Gastrocnemius medialis (tissue), 4 donors: ENCODE results near the gene PPOX. TPM values are rescaled to one million over a fixed set of nuclear protein-coding genes. Genes with fewer than 3 reads are reported as not detected.
A peak's percentile ranks its signal among the peaks of the same experiment; 100 is the strongest.

Experiments
- ATAC-seq, 2 donors: fragments of 150-250 bp; one replicate each; pipeline ENCODE4 v1.9.1; 2016
- DNase-seq, 2 donors: peaks; one replicate each; pipeline ENCODE4 v3.0.0-alpha.2; 2019
- H3K27ac ChIP-seq, 4 donors: fragments of 200-600 bp; sonication (generic); 1 replicate in 1 of 4; 2 replicates in 3 of 4; pipeline ENCODE4 v1.5.1; 2016 to 2018; ENCODE audit warnings: mild to moderate bottlenecking in 2 of 4, moderate library complexity in 1 of 4
- H3K27me3 ChIP-seq, 3 donors: fragments of 200-600 bp; sonication (generic) in 2 of 3; 1 replicate in 1 of 3; 2 replicates in 2 of 3; pipeline versions ENCODE4 v1.5.1 to v1.6.0; 2016 to 2019; ENCODE audit warnings: mild to moderate bottlenecking in 1 of 3, moderate library complexity in 1 of 3
- H3K36me3 ChIP-seq, 2 donors: fragments of 200-600 bp; sonication (generic) in 1 of 2; one replicate each; pipeline ENCODE4 v1.5.1; 2017 to 2018
- H3K4me1 ChIP-seq, 2 donors: fragments of 200-600 bp; sonication (generic) in 1 of 2; one replicate each; pipeline ENCODE4 v1.5.1; 2016 to 2017; ENCODE audit warnings: mild to moderate bottlenecking in 2 of 2
- H3K4me3 ChIP-seq, 4 donors: fragments of 200-600 bp; sonication (generic) in 3 of 4; 1 replicate in 1 of 4; 2 replicates in 3 of 4; pipeline ENCODE4 v1.5.1; 2016 to 2019; ENCODE audit warnings: mild to moderate bottlenecking in 2 of 4
- H3K9me3 ChIP-seq, 3 donors: fragments of 200-600 bp; sonication (generic) in 2 of 3; 1 replicate in 1 of 3; 2 replicates in 2 of 3; pipeline ENCODE4 v1.5.1; 2016 to 2019
- POLR2A ChIP-seq, 2 donors: fragments of 450-650 bp; IDR thresholded peaks; one replicate each; pipeline ENCODE4 v1.6.1; 2017; ENCODE audit warnings: antibody characterized with exemption in 2 of 2, mild to moderate bottlenecking in 2 of 2, moderate library complexity in 2 of 2
- in situ Hi-C, 4 donors: fragments of 200-750 bp; cut with MboI; loops; one replicate each; pipeline versions ENCODE4 v1.15.0 to v1.8.0; 2017; ENCODE audit warnings: low sequenced_read_pairs in 4 of 4
- intact Hi-C: fragments of 100-400 bp; cut with DNase I; formaldehyde crosslinking; loops from one replicate; pipeline ENCODE4 v1.15.1; 2023; ENCODE audit warnings: low total_unique reads
- total RNA-seq, 4 donors: library from RNA; depleted of rRNA; stranded (reverse); fragments of >200 nt; gene quantifications; one replicate each; pipeline versions ENCODE4 v1.1.0 to v1.2.3, GENCODE V29; 2016
- TF ChIP-seq, protein P1 (sequence below), 5 experiments: fragments of 450-650 bp in 3 of 5; fragments of 200-600 bp in 2 of 5; sonication (generic) in 2 of 5; IDR thresholded peaks in 4 of 5; conservative IDR thresholded peaks in 1 of 5; 1 replicate in 4 of 5; 2 replicates in 1 of 5; pipeline ENCODE4 v1.5.1; 2016 to 2019; ENCODE audit warnings: antibody characterized with exemption in 5 of 5, mild to moderate bottlenecking in 3 of 5, moderate library complexity in 3 of 5

PPOX gene
- total RNA-seq = 10 to 100 TPM in 2 of 4 donors, 1 to 10 TPM in 2; 4.0 to 14.7 (median 7.3) TPM

DNA sequence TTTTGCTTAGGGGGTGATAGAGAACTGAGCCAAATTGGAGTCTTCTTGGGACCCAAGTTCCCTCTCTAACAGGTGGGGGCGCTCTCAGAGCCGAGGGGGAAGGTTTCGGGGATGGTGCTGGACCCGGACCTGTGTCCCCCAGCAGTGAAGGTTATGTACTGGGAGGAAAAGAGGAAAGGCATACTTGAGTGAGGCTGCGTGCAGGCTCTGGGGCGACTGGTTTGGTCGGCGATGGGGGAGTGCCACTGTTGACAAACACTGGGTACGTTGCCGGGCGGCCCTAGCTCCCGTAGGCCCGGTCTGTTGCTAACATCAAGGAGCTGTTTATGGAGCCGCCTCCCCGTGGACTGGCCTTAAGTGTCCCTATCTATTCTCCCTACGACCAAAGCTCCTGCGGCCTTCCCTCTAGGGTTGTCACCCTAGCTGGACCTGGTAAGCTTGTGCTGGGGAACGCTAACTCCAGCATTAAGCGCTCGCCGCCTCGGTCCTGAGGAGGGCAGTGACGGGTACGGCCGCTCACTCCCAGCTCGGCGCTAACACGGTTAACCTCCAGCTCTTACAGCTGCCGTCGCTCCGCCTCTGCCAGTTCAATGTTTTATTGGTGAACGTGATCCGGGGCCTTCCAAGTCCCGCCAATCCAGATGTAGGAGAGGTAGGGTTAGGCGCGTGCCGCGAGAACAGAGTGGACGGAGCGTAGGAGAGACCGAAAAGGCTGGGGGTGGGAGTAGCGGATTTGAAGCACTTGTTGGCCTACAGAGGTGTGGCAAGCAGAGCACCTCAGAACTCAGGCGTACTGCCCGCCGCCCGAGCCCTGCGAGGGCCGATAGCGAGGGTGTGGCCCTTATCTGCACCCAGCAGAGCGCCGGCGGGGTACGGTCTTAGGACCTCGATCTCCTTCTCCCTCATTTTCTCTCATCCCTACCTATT is at the start of gene PPOX:
Gene PPOX (plus strand): TSS at position 685 of the 927 bp plus-strand sequence. CDS start 422 bp downstream, outside the sequence.
- TF ChIP-seq POLR2A (IDR thresholded peaks at IDR 0.05) = peak; percentile 73 to 92
- TF ChIP-seq, protein P1, sequence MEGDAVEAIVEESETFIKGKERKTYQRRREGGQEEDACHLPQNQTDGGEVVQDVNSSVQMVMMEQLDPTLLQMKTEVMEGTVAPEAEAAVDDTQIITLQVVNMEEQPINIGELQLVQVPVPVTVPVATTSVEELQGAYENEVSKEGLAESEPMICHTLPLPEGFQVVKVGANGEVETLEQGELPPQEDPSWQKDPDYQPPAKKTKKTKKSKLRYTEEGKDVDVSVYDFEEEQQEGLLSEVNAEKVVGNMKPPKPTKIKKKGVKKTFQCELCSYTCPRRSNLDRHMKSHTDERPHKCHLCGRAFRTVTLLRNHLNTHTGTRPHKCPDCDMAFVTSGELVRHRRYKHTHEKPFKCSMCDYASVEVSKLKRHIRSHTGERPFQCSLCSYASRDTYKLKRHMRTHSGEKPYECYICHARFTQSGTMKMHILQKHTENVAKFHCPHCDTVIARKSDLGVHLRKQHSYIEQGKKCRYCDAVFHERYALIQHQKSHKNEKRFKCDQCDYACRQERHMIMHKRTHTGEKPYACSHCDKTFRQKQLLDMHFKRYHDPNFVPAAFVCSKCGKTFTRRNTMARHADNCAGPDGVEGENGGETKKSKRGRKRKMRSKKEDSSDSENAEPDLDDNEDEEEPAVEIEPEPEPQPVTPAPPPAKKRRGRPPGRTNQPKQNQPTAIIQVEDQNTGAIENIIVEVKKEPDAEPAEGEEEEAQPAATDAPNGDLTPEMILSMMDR (IDR thresholded peaks at IDR 0.05 in 4 of 5, conservative IDR thresholded peaks at IDR 0.05 in 1 of 5) = peak; percentile 20 to 57 (median 44)
- Histone ChIP-seq H3K27ac (peak within 1 kb of the TSS; percentile 85 to 94 (median 88)), H3K9me3 (no peaks in the 10 kb centered on the region), H3K27me3 (no peaks in the 10 kb centered on the region), H3K4me3 (peak within 1 kb of the TSS; percentile 77 to 90 (median 82)), H3K36me3 (peaks cover 5 to 61% of the 10 kb centered on the region in 2 donors), H3K4me1 (peaks cover 22 to 26% of the 10 kb centered on the region in 2 donors)
- DNase-seq (peak; percentile 98), ATAC-seq (peak; percentile 97 to 99)
- in situ Hi-C loops (no loop called here), intact Hi-C loops (loop anchor here (1.0 kb wide), 1 partner anchor 11 kb away; the partner anchor contains the start of gene B4GALT3)

DNA sequence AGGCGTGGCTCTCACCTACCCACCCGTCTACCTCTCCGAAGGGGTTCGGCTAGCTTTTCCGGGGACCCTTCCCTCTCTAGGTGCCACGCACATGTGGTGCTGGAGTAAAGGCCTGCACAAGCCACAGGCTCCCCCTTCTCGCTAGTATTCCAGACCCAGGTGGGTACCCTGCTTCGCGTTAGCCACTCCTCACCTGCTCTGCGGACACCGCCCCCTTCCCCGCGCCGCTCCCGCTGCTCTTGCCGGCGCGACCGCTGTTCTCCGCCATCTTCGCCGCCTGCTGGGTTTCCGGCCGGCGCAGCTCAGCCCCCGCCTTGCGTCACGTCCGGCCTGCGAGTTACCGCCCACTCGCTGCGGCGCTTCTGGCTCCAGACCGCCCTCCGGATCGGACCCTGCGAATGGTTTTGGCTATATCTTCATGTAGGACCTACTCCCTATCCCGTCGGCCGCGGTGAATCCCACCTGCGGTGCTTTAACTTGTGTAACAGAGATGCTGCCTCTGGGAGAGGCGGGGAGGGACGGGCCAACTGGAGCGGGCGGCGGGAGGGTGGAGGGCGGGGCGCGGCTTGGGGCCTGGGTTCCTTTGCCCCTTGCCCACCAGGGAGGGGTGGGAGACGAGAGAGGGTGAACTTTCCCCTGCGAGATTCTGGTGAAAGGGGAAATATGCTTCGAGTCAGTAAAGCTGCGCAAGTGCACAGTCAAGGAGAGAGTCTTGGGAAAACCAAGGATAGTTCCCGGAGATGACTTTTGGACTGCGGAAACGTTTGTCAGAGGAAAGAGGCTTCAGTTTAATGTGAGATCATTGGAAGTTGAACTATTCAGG is 48.3 kb upstream of the PPOX start, which contains the start of the genes NIT1 and PFDN2:
Gene NIT1 (plus strand): TSS at position 347 of the 823 bp plus-strand sequence. CDS start 72 bp downstream, at position 419.
Gene PFDN2 (minus strand): TSS at position 279 of the 823 bp plus-strand sequence. CDS start 11 bp downstream, at position 268.
- no peaks in the 10 kb centered on the region for H3K9me3 ChIP-seq
- peak; percentile 76 to 78 for DNase-seq
- peak; percentile 84 to 86 for ATAC-seq
- in situ Hi-C loops = no loop called here
- peaks cover 53% of the 10 kb centered on the region in 2 donors for H3K4me1 ChIP-seq
- peak within 1 kb of the TSS; percentile 83 to 100 (median 99) for H3K4me3 ChIP-seq
- peak; percentile 91 to 94 for TF ChIP-seq POLR2A (IDR thresholded peaks at IDR 0.05)
- TF ChIP-seq, protein P1 (IDR thresholded peaks at IDR 0.05 in 4 of 5, conservative IDR thresholded peaks at IDR 0.05 in 1 of 5) = no peak
- no peaks in the 10 kb centered on the region for H3K27me3 ChIP-seq
- intact Hi-C loops = loop anchor here (1.0 to 5.0 kb wide), 3 partner anchors 14 to 109 kb away; partner anchors contain the start of genes DEDD, TOMM40L and UFC1
- peaks cover 0 to 33% of the 10 kb centered on the region in 2 donors for H3K36me3 ChIP-seq
- peak within 1 kb of the TSS; percentile 90 to 100 (median 98) for H3K27ac ChIP-seq

DNA sequence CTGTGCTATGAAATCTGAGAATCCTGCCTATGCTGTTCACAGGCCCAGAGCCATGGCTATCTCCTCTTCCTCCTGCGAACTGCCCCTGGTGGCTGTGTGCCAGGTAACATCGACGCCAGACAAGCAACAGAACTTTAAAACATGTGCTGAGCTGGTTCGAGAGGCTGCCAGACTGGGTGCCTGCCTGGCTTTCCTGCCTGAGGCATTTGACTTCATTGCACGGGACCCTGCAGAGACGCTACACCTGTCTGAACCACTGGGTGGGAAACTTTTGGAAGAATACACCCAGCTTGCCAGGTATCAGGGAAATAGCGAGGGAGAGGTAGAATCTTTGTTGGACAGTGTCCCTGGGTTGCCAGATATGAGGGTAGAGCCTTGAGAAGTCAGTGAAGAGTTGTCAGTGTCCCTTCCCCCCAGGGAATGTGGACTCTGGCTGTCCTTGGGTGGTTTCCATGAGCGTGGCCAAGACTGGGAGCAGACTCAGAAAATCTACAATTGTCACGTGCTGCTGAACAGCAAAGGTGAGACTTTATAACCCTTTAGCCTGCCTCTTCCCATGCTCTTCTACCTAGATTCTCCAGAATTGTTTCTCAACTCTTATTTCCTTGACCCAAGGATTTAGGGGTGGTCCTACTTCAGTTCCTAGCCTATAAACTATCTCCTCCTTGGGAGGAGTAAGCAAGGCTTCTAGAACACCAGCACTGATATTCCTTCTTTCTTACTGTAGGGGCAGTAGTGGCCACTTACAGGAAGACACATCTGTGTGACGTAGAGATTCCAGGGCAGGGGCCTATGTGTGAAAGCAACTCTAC is 46.9 kb upstream of the PPOX start:
- H3K4me1 ChIP-seq = peaks cover 46% of the 10 kb centered on the region in 2 donors
- intact Hi-C loops (loop anchor here (5.0 kb wide), 1 partner anchor 108 kb away; the partner anchor contains the start of gene TOMM40L), in situ Hi-C loops (no loop called here)
- DNase-seq = peak in 1 of 2 donors; percentile 39
- H3K4me3 ChIP-seq = peak overlapping the region; percentile 83 to 100 (median 99)
- H3K27ac ChIP-seq = peak overlapping the region; percentile 90 to 100 (median 98)
- TF ChIP-seq, protein P1 (IDR thresholded peaks at IDR 0.05 in 4 of 5, conservative IDR thresholded peaks at IDR 0.05 in 1 of 5) = peak in 2 of 5 experiments; percentile 2 to 34
- TF ChIP-seq POLR2A (IDR thresholded peaks at IDR 0.05) = no peak
- no peaks in the 10 kb centered on the region for H3K9me3 ChIP-seq
- ATAC-seq = peak; percentile 20 to 29
- H3K36me3 ChIP-seq = peaks cover 0 to 46% of the 10 kb centered on the region in 2 donors
- H3K27me3 ChIP-seq = no peaks in the 10 kb centered on the region
